H1 (cell line): Measurements from ENCODE around the gene STX2. TPM values are rescaled to one million over a fixed set of nuclear protein-coding genes. Genes with fewer than 3 reads are reported as not detected.

Experiments used
- CTCF ChIA-PET: fragments of 300-600 bp; sonication (Branson Sonifier 250); formaldehyde crosslinking; loops from one replicate; lab custom pipeline; 2021; ENCODE audit not compliant: partially characterized antibody; lab: Charles Lee
- POLR2A ChIA-PET: fragments of 300-600 bp; sonication (Branson Sonifier 250); formaldehyde crosslinking; loops from one replicate; lab custom pipeline; 2021; ENCODE audit warnings: inconsistent platforms; ENCODE audit not compliant: partially characterized antibody; lab: Charles Lee
- DNase-seq, 2 experiments: peaks; one replicate each; pipeline versions ENCODE4 v3.0.0 to v3.0.0-alpha.2; 2010 to 2022; ENCODE audit warnings: low spot score in 2 of 2, low read depth in 1 of 2, mixed read lengths in 1 of 2
- FAIRE-seq: peaks from 2 replicates; lab custom pipeline; 2011; peaks lifted over from hg19 to GRCh38; lab: Jason Lieb, UNC
- H2AFZ ChIP-seq: 2 replicates; pipeline ENCODE4 v1.8.1; 2012; ENCODE audit warnings: low read length, inconsistent platforms
- H2AK5ac ChIP-seq: 2 replicates; pipeline ENCODE4 v1.6.1; 2013; ENCODE audit warnings: low read depth, low read length
- H2BK120ac ChIP-seq: replicated peaks from 2 replicates; pipeline ENCODE3; 2013; ENCODE audit warnings: low read depth, low read length, inconsistent platforms
- H2BK12ac ChIP-seq: 2 replicates; pipeline ENCODE4 v1.6.1; 2013; ENCODE audit warnings: low read depth, low read length
- H2BK15ac ChIP-seq: 2 replicates; pipeline ENCODE4 v1.6.1; 2013; ENCODE audit warnings: low read length
- H2BK20ac ChIP-seq: 2 replicates; pipeline ENCODE4 v1.6.1; 2013; ENCODE audit warnings: low read length
- H2BK5ac ChIP-seq: 2 replicates; pipeline ENCODE4 v1.6.1; 2013; ENCODE audit warnings: low read depth, low read length
- H3K14ac ChIP-seq: 2 replicates; pipeline ENCODE4 v1.6.1; 2013; ENCODE audit warnings: inconsistent platforms; ENCODE audit not compliant: insufficient read length
- H3K18ac ChIP-seq: 2 replicates; pipeline ENCODE4 v1.6.1; 2013; ENCODE audit warnings: low read length; ENCODE audit errors: extremely low read depth
- H3K23ac ChIP-seq: 2 replicates; pipeline ENCODE4 v1.6.1; 2013; ENCODE audit warnings: inconsistent platforms; ENCODE audit not compliant: insufficient read length
- H3K23me2 ChIP-seq: 2 replicates; pipeline ENCODE4 v1.6.1; 2013; ENCODE audit warnings: low read depth, low read length
- H3K27ac ChIP-seq: 2 replicates; pipeline ENCODE4 v1.6.1; 2011; ENCODE audit warnings: low read depth, low read length, inconsistent platforms
- H3K27me3 ChIP-seq, 4 experiments: replicated peaks in 1 of 4; 1 replicate in 1 of 4; 2 replicates in 3 of 4; pipeline versions ENCODE4 v1.6.1 to v1.8.1; 2011 to 2013; ENCODE audit warnings: low read length in 3 of 4, mild to moderate bottlenecking in 3 of 4, inconsistent platforms in 2 of 4, mixed read lengths in 2 of 4, moderate library complexity in 1 of 4; ENCODE audit not compliant: control insufficient read depth in 3 of 4, insufficient read depth in 3 of 4; ENCODE audit errors: extremely low read depth in 1 of 4
- H3K36me3 ChIP-seq, 4 experiments: 2 replicates each; pipeline versions ENCODE4 v1.6.1 to v1.8.1; 2011 to 2013; ENCODE audit warnings: mild to moderate bottlenecking in 4 of 4, low read length in 3 of 4, moderate library complexity in 2 of 4, control low read depth in 1 of 4, inconsistent platforms in 1 of 4; ENCODE audit not compliant: insufficient read depth in 4 of 4, control insufficient read depth in 2 of 4
- H3K4ac ChIP-seq: replicated peaks from 2 replicates; pipeline ENCODE3; 2013; ENCODE audit warnings: low read length, low read depth, mixed read lengths, inconsistent platforms; ENCODE audit not compliant: insufficient read length
- H3K4me1 ChIP-seq, 4 experiments: replicated peaks in 1 of 4; 1 replicate in 1 of 4; 2 replicates in 3 of 4; pipeline versions ENCODE4 v1.6.1 to v1.8.1; 2011 to 2013; ENCODE audit warnings: low read length in 3 of 4, inconsistent platforms in 2 of 4, mixed read lengths in 1 of 4; ENCODE audit not compliant: insufficient read depth in 4 of 4, control insufficient read depth in 3 of 4
- H3K4me2 ChIP-seq, 2 experiments: 2 replicates each; pipeline versions ENCODE4 v1.6.1 to v1.8.1; 2011 to 2013; ENCODE audit warnings: low read depth in 2 of 2, low read length in 2 of 2, control low read depth in 1 of 2, inconsistent platforms in 1 of 2, mild to moderate bottlenecking in 1 of 2; ENCODE audit not compliant: insufficient read depth in 1 of 2
- H3K4me3 ChIP-seq, 4 experiments: fragments of 200-600, 300-600 bp in 1 of 4; sonication (generic), shearing (Covaris generic), sonication (Bioruptor Twin) in 1 of 4; 2 replicates each; pipeline versions ENCODE4 v1.5.1 to v1.8.1; 2011 to 2016; ENCODE audit warnings: low read length in 4 of 4, low read depth in 3 of 4, control low read depth in 2 of 4, inconsistent platforms in 2 of 4, mild to moderate bottlenecking in 2 of 4, mixed read lengths in 1 of 4, moderate library complexity in 1 of 4; ENCODE audit not compliant: insufficient read depth in 2 of 4; ENCODE audit errors: extremely low read depth in 1 of 4
- H3K56ac ChIP-seq: replicated peaks from 2 replicates; pipeline ENCODE3; 2013; ENCODE audit warnings: low read depth, mild to moderate bottlenecking, mixed read lengths, low read length, inconsistent platforms; ENCODE audit not compliant: insufficient read length
- H3K79me1 ChIP-seq: 2 replicates; pipeline ENCODE4 v1.6.1; 2013; ENCODE audit warnings: low read depth, low read length, control low read depth
- H3K79me2 ChIP-seq, 2 experiments: 2 replicates each; pipeline versions ENCODE4 v1.6.1 to v1.8.1; 2012 to 2013; ENCODE audit warnings: low read length in 2 of 2, mild to moderate bottlenecking in 2 of 2, inconsistent platforms in 1 of 2; ENCODE audit not compliant: insufficient read depth in 2 of 2, control insufficient read depth in 1 of 2
- H3K9ac ChIP-seq, 4 experiments: replicated peaks in 1 of 4; 1 replicate in 1 of 4; 2 replicates in 3 of 4; pipeline versions ENCODE4 v1.6.1 to v1.8.1; 2011 to 2013; ENCODE audit warnings: low read depth in 3 of 4, low read length in 3 of 4, control low read depth in 2 of 4, mild to moderate bottlenecking in 2 of 4, moderate library complexity in 2 of 4, inconsistent platforms in 1 of 4; ENCODE audit errors: extremely low read depth in 1 of 4
- H3K9me3 ChIP-seq, 2 experiments: 2 replicates each; pipeline versions ENCODE4 v1.6.1 to v1.8.1; 2012 to 2013; ENCODE audit warnings: mild to moderate bottlenecking in 2 of 2, moderate library complexity in 2 of 2, control low read depth in 1 of 2, inconsistent platforms in 1 of 2, low read depth in 1 of 2, low read length in 1 of 2, mixed read lengths in 1 of 2; ENCODE audit not compliant: insufficient read depth in 2 of 2
- H4K20me1 ChIP-seq, 2 experiments: replicated peaks in 1 of 2; 2 replicates each; pipeline versions ENCODE3 to v1.8.1; 2011 to 2013; ENCODE audit warnings: inconsistent platforms in 2 of 2, low read length in 2 of 2, mild to moderate bottlenecking in 1 of 2; ENCODE audit not compliant: insufficient read depth in 2 of 2, control insufficient read depth in 1 of 2
- H4K5ac ChIP-seq: 2 replicates; pipeline ENCODE4 v1.6.1; 2013; ENCODE audit warnings: low read length, low read depth, mixed read lengths, inconsistent platforms; ENCODE audit not compliant: insufficient read length
- H4K8ac ChIP-seq: 2 replicates; pipeline ENCODE4 v1.8.0; 2013; ENCODE audit warnings: mild to moderate bottlenecking, moderate library complexity, low read length, inconsistent platforms; ENCODE audit not compliant: insufficient read depth; ENCODE audit errors: extremely low read depth
- H4K91ac ChIP-seq: replicated peaks from 2 replicates; pipeline ENCODE3; 2013; ENCODE audit warnings: low read length, mixed read lengths, inconsistent platforms; ENCODE audit not compliant: insufficient read length
- BACH1 ChIP-seq: IDR thresholded peaks from 2 replicates; pipeline ENCODE4 v1.6.1; 2012; ENCODE audit warnings: low read length, improper control_type of control experiment
- BCL11A ChIP-seq, 2 experiments: IDR thresholded peaks; one replicate each; pipeline ENCODE4 v1.6.1; 2011; ENCODE audit warnings: low read depth in 2 of 2, low read length in 2 of 2, mild to moderate bottlenecking in 2 of 2
- CBX5 ChIP-seq: fragments of 300-800, 300-1000 bp; sonication (generic); IDR thresholded peaks from 2 replicates; pipeline ENCODE4 v1.7.1; 2016; ENCODE audit warnings: antibody characterized with exemption, low read length, low read depth
- CBX8 ChIP-seq: fragments of 300-800, 300-1000 bp; sonication (generic); IDR thresholded peaks from 2 replicates; pipeline ENCODE4 v1.7.1; 2016; ENCODE audit warnings: low read depth, low read length, borderline replicate concordance
- CEBPB ChIP-seq: IDR thresholded peaks from 2 replicates; pipeline ENCODE4 v1.6.1; 2012; ENCODE audit warnings: low read depth, low read length
- JUN ChIP-seq: IDR thresholded peaks from 2 replicates; pipeline ENCODE4 v1.6.1; 2011; ENCODE audit warnings: low read depth, mild to moderate bottlenecking, improper control_type of control experiment, low read length
- SIN3A ChIP-seq, 2 experiments: IDR thresholded peaks in 1 of 2; conservative IDR thresholded peaks in 1 of 2; 2 replicates each; pipeline ENCODE4 v1.6.1; 2011 to 2012; ENCODE audit warnings: low read length in 2 of 2, improper control_type of control experiment in 1 of 2, low read depth in 1 of 2, mild to moderate bottlenecking in 1 of 2
- WGBS, 2 experiments: shearing (Covaris generic) in 1 of 2; methylation state at CpG; one replicate each; pipeline versions ENCODE4 v1.1.6 to v1.1.7; 2013 to 2015; ENCODE audit warnings: low lambda C conversion rate in 2 of 2, mixed read lengths in 2 of 2, inconsistent platforms in 1 of 2, low coverage in 1 of 2, missing lambda C conversion rate in 1 of 2; ENCODE audit not compliant: insufficient replicate concordance in 2 of 2, insufficient coverage in 1 of 2, insufficient read length in 1 of 2; ENCODE audit errors: extremely low coverage in 1 of 2, missing lambda C conversion rate in 1 of 2; 5-methylcytosine and 5-hydroxymethylcytosine counted together
- polyA plus RNA-seq, 7 experiments: library from polyadenylated mRNA; depleted of rRNA in 3 of 7; stranded (reverse) in 5 of 7; unstranded in 2 of 7; fragments of >200 nt in 5 of 7; fragments of 200-250 nt in 2 of 7; gene quantifications; 1 replicate in 5 of 7; 2 replicates in 1 of 7; 4 replicates in 1 of 7; pipeline versions ENCODE4 v1.2.1 to v1.2.3, GENCODE V29; 2011 to 2013; ENCODE audit warnings: missing spikeins in 2 of 7, mixed read lengths in 2 of 7
- total RNA-seq: library from RNA; stranded (reverse); fragmentation: NEBNext Ultra II Directional; extraction: Animal tissue kit (Norgen Biotek cat#: 25700); gene quantifications from 2 replicates; pipeline ENCODE4 v1.2.1, GENCODE V29; 2021

The STX2 gene
- total and polyA plus RNA-seq, 2 of the 8 experiments (the other 6 are each of a cell fraction or from before 2014, with no cell fraction given) = 20.0 to 26.3 TPM

DNA sequence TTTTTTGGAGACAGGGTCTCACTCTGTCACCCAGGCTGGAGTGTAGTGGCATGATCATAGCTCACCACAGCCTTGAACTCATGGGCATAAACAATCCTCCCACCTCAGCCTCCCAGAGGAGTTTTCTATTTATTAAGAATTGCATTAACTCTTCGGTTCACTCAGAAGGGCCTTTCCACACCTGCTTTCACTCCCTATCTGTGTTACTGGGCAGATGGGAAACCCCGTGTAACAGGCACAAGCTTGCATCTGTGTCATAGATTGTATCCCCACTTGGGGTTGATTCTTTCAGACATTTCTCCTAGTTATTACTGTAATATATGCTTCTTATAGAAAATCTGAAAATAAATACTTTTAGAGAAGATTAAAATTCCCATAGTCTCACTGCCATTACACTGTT, 38.7 kb downstream of the STX2 start:
- Histone ChIP-seq H3K27ac (no peak overlapping the region), H3K18ac (no peak overlapping the region), H2AK5ac (no peak overlapping the region), H3K4me1 (no peaks in the 10 kb centered on the region), H3K79me2 (no peaks in the 10 kb centered on the region), H2BK120ac (no peak overlapping the region), H3K4me2 (no peak overlapping the region), H3K36me3 (peaks cover 0 to 37% (median 16%) of the 10 kb centered on the region in 4 experiments; a peak in 7 of 8 replicates), H3K23ac (no peak overlapping the region), H2BK12ac (no peak overlapping the region), H4K8ac (no peak overlapping the region), H3K14ac (no peak overlapping the region), H3K9me3 (no peaks in the 10 kb centered on the region), H2BK15ac (no peak overlapping the region), H3K9ac (no peak overlapping the region), H3K23me2 (peaks cover 1% of the 10 kb centered on the region; the same call in 1 of the 2 replicates), H4K5ac (no peak overlapping the region), H3K56ac (no peak overlapping the region), H2AFZ (no peak overlapping the region), H3K79me1 (no peaks in the 10 kb centered on the region), H4K91ac (no peak overlapping the region), H3K4me3 (no peak overlapping the region), H2BK20ac (no peak overlapping the region), H2BK5ac (no peak overlapping the region), H4K20me1 (peaks cover 0 to 6% of the 10 kb centered on the region in 2 experiments), H3K4ac (no peak overlapping the region), H3K27me3 (no peaks in the 10 kb centered on the region)
- DNase-seq (no peak), FAIRE-seq (no peak)
- ChIA-PET POLR2A (interaction anchor here (0.7 kb wide), 1 partner anchor 24 kb away, joined by 3 read pairs; no protein-coding TSS in a partner anchor), CTCF (interaction anchor here (0.6 to 1.2 kb wide), 3 partner anchors 24 to 27 kb away, joined by 3 to 5 read pairs (median 4); no protein-coding TSS in a partner anchor)
- 89% methylated on average over 2 of the region's 2 CpGs; no CpG with 5 or more reads in 1 of the 2 experiments for WGBS, 2 experiments
- TF ChIP-seq SIN3A (conservative IDR thresholded peaks at IDR 0.05 in 1 of 2, IDR thresholded peaks at IDR 0.05 in 1 of 2; ENCODE audit: low read depth in 1 of 2, low read length in 2 of 2) = no peak
- no peak for TF ChIP-seq BACH1
- no peak for TF ChIP-seq CBX8
- no peak for TF ChIP-seq BCL11A (IDR thresholded peaks at IDR 0.05; ENCODE audit: low read depth in 2 of 2, low read length in 2 of 2)
- TF ChIP-seq CEBPB = no peak
- TF ChIP-seq JUN = no peak
- TF ChIP-seq CBX5 = no peak
